Measurements from ENCODE around the gene CACNG5. TPM values are rescaled to one million over a fixed set of nuclear protein-coding genes. Genes with fewer than 3 reads are reported as not detected.

CACNG5 gene, protein sequence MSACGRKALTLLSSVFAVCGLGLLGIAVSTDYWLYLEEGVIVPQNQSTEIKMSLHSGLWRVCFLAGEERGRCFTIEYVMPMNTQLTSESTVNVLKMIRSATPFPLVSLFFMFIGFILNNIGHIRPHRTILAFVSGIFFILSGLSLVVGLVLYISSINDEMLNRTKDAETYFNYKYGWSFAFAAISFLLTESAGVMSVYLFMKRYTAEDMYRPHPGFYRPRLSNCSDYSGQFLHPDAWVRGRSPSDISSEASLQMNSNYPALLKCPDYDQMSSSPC
- total RNA-seq, result not detected

DNA sequence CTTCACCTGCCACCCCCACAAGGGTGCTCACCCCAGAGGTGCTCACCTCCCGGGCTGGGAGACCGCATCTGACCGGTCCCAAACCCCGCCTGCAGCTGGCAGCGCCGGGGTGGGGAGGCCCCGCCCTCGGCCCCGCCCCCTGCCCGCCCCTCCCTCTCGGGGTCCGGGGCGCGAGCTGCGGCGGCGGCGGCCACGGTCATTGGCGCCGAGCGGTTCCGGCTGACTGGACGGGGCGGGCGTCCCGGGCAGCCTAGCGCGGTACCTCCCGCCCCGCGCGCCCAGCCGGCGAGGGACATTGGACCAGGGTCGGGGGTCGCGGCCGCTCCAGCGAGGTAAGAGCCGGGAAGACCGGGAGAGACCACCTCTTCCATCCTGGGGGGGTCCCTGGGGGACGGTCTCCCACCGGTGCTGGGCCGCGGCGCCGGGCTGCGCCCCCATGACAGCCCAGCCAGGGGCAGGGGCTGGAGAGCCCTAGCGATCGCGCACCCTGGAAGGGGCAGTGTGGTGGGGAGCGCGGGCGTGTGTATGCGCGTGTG lies at the start of gene CACNG5:
CACNG5 (plus strand) TSS at position 199 of the 536 bp plus-strand sequence. CDS start 42,216 bp downstream, outside the sequence.
- H3K4me3 ChIP-seq, result no peak within 1 kb of the TSS
- no peak for DNase-seq (ENCODE audit: low spot score)
- TF ChIP-seq, protein P1, sequence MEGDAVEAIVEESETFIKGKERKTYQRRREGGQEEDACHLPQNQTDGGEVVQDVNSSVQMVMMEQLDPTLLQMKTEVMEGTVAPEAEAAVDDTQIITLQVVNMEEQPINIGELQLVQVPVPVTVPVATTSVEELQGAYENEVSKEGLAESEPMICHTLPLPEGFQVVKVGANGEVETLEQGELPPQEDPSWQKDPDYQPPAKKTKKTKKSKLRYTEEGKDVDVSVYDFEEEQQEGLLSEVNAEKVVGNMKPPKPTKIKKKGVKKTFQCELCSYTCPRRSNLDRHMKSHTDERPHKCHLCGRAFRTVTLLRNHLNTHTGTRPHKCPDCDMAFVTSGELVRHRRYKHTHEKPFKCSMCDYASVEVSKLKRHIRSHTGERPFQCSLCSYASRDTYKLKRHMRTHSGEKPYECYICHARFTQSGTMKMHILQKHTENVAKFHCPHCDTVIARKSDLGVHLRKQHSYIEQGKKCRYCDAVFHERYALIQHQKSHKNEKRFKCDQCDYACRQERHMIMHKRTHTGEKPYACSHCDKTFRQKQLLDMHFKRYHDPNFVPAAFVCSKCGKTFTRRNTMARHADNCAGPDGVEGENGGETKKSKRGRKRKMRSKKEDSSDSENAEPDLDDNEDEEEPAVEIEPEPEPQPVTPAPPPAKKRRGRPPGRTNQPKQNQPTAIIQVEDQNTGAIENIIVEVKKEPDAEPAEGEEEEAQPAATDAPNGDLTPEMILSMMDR (IDR thresholded peaks at IDR 0.05), result no peak
- no peaks in the 10 kb centered on the region for H3K36me3 ChIP-seq
- H3K4me1 ChIP-seq, result no peaks in the 10 kb centered on the region
- no peak within 1 kb of the TSS for H3K27ac ChIP-seq
- H3K27me3 ChIP-seq, result peaks cover 0 to 10% of the 10 kb centered on the region in 2 donors
- no peaks in the 10 kb centered on the region for H3K9me3 ChIP-seq

- TF ChIP-seq, protein P1 (IDR thresholded peaks at IDR 0.05), result no peak
- Histone ChIP-seq H3K4me3 (no peak overlapping the region), H3K27ac (no peak overlapping the region)
Measured at GRCh38 chr17:66786107-66786506, 48.8 kb upstream of the CACNG5 start.

GRCh38 chr17:66787914-66788313 lies 47.0 kb upstream of the CACNG5 start:
- Histone ChIP-seq H3K9me3 (no peaks in the 10 kb centered on the region), H3K4me3 (no peak overlapping the region), H3K27ac (no peak overlapping the region), H3K27me3 (no peaks in the 10 kb centered on the region), H3K36me3 (no peaks in the 10 kb centered on the region), H3K4me1 (no peaks in the 10 kb centered on the region)
- DNase-seq (ENCODE audit: low spot score), result no peak
- TF ChIP-seq, protein P1 (IDR thresholded peaks at IDR 0.05), result no peak

More at GRCh38 chr17:66786107-66786506, 48.8 kb upstream of the CACNG5 start:
- Histone ChIP-seq H3K27me3 (no peaks in the 10 kb centered on the region), H3K36me3 (no peaks in the 10 kb centered on the region), H3K4me1 (no peaks in the 10 kb centered on the region), H3K9me3 (no peaks in the 10 kb centered on the region)
- no peak for DNase-seq (ENCODE audit: low spot score)

- TF ChIP-seq, protein P1 (IDR thresholded peaks at IDR 0.05), result no peak
- Histone ChIP-seq H3K4me3 (no peak overlapping the region), H3K9me3 (no peaks in the 10 kb centered on the region), H3K36me3 (no peaks in the 10 kb centered on the region), H3K27me3 (no peaks in the 10 kb centered on the region), H3K27ac (no peak overlapping the region), H3K4me1 (no peaks in the 10 kb centered on the region)
- DNase-seq (ENCODE audit: low spot score), result no peak
Measured at GRCh38 chr17:66789093-66789492, 45.8 kb upstream of the CACNG5 start.

GRCh38 chr17:66789961-66790437 lies 44.9 kb upstream of the CACNG5 start:
- Histone ChIP-seq H3K4me3 (no peak overlapping the region), H3K27me3 (no peaks in the 10 kb centered on the region), H3K36me3 (no peaks in the 10 kb centered on the region), H3K27ac (no peak overlapping the region), H3K9me3 (no peaks in the 10 kb centered on the region), H3K4me1 (no peaks in the 10 kb centered on the region)
- TF ChIP-seq, protein P1 (IDR thresholded peaks at IDR 0.05), result no peak
- DNase-seq (ENCODE audit: low spot score), result no peak

Measured in right atrium auricular region (tissue), 2 donors.